ENCODE data around the gene GNRH2. TPM values are rescaled to one million over a fixed set of nuclear protein-coding genes. Genes with fewer than 3 reads are reported as not detected.

Gene GNRH2
- total and polyA plus RNA-seq, 12 donors: 0.47 TPM; not detected in 11

DNA sequence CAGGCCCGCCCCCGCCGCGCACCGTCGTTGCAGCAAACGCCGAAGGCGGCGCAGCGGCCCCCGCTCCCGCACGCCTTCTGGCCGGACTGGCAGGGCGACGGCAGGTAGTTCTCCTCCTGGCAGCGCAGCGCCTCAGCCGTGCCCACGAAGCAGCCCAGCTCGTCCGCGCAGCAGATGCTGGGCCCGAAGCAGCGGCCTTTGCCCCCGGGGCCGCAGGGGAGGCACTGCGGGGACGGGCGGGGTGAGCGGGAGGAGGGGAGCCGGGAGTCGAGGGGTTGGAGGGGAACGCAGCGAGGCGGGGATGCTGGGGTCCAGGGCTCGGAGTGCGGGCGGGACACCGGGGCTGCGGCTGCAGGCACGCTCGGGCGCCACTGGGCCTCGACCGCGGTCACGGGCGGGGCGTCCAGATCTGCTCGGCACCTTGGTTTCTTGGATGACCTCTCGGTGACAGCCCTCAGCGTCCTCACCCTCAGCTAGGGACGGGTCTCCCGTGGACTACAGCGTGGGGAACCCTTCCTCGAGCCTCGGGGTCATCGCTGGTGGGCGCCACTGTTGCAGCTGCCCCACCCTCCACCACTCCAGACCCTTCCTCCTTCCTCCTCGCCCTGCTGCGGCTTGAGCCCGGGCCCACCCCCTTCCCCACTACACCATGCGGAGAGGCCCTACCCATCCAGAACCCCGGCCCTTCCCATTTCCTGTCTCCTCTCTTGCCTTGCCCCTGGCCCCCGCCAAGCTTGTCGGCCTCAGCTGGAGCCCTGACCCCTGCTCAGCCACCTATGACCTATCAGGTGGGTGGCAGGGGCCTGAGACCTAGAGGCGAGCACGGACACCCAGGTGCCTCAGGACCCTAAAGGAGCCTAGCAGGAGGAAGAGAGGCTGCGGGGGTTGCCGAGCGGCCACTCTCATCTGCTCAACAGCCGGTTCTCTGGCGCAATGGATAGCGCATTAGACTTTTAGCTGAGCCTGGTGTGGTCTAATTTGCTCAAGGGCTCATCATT is 39.8 kb downstream of the GNRH2 start:
- DNase-seq (no peak), ATAC-seq (no peak)
- WGBS, 2 donors: 17 to 20% methylated on average over 45 to 76 of the region's 76 CpGs
- TF ChIP-seq, protein P1, sequence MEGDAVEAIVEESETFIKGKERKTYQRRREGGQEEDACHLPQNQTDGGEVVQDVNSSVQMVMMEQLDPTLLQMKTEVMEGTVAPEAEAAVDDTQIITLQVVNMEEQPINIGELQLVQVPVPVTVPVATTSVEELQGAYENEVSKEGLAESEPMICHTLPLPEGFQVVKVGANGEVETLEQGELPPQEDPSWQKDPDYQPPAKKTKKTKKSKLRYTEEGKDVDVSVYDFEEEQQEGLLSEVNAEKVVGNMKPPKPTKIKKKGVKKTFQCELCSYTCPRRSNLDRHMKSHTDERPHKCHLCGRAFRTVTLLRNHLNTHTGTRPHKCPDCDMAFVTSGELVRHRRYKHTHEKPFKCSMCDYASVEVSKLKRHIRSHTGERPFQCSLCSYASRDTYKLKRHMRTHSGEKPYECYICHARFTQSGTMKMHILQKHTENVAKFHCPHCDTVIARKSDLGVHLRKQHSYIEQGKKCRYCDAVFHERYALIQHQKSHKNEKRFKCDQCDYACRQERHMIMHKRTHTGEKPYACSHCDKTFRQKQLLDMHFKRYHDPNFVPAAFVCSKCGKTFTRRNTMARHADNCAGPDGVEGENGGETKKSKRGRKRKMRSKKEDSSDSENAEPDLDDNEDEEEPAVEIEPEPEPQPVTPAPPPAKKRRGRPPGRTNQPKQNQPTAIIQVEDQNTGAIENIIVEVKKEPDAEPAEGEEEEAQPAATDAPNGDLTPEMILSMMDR (IDR thresholded peaks at IDR 0.05): no peak
- H3K27ac ChIP-seq: no peak overlapping the region
- peaks cover 0 to 26% (median 8%) of the 10 kb centered on the region in 9 donors for H3K4me1 ChIP-seq
- intact Hi-C loops (cut with DNase I): no loop called here
- no peaks in the 10 kb centered on the region for H3K9me3 ChIP-seq
- peaks cover 0 to 68% (median 30%) of the 10 kb centered on the region in 7 donors for H3K27me3 ChIP-seq
- H3K36me3 ChIP-seq: no peaks in the 10 kb centered on the region
- peak overlapping the region in 8 of 10 donors; percentile 18 to 43 (median 31) for H3K4me3 ChIP-seq

DNA sequence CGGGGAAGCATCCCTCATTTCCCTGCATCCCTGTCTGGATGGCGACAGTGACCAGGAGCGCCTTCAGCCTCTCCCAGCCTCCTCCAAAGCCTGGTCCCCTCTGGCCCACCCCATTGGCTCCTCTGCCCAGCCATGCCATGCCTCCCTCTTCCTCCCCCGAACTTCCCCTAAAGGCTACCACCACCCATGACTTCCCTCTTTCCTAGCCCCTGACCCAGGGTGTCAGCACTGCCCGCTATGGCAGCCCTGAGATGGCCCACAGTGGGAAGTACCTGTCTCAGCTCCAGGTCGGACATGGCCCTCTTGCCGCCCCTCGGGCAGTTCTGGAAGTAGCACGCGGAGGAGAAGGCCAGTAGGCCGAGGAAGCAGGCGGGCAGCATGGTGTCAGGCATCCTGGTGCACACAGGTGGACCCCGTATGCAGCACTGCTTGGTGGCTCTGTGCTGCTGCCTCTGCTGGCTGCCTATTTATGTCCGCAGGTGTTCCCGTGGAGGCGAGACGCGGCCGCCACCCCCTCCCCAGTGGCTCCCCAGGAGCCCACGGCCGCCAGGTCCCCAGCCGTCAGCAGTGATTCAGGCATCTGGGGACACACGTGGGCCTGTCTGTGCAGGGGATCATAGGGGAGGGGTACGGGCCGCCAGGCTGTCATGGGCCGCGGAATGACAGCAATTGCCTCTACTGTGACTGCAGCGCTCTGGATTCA is 41.0 kb downstream of the GNRH2 start, which contains the start of gene AVP:
Gene AVP, minus strand, starts transcription at position 442 of the 703 bp plus-strand sequence. Its CDS starts 50 bp downstream, at position 392.
- Histone ChIP-seq H3K27me3 (peaks cover 0 to 57% (median 30%) of the 10 kb centered on the region in 7 donors), H3K4me1 (peaks cover 0 to 26% (median 8%) of the 10 kb centered on the region in 9 donors), H3K9me3 (no peaks in the 10 kb centered on the region), H3K4me3 (no peak within 1 kb of the TSS), H3K36me3 (no peaks in the 10 kb centered on the region), H3K27ac (no peak within 1 kb of the TSS)
- 86 to 87% methylated on average over 28 of the region's 28 CpGs for WGBS, 2 donors
- ATAC-seq (no peak), DNase-seq (no peak)
- TF ChIP-seq, protein P1 (IDR thresholded peaks at IDR 0.05): no peak
- intact Hi-C loops (cut with DNase I): no loop called here

GRCh38 chr20:3084986-3085360 is 41.6 kb downstream of the GNRH2 start:
- no peak for ATAC-seq
- DNase-seq: no peak
- Histone ChIP-seq H3K4me3 (no peak overlapping the region), H3K4me1 (peaks cover 0 to 26% (median 8%) of the 10 kb centered on the region in 9 donors), H3K9me3 (no peaks in the 10 kb centered on the region), H3K27ac (no peak overlapping the region), H3K36me3 (no peaks in the 10 kb centered on the region), H3K27me3 (peaks cover 0 to 56% (median 31%) of the 10 kb centered on the region in 7 donors)
- WGBS, 2 donors: 83 to 89% methylated on average over 7 of the region's 7 CpGs
- TF ChIP-seq, protein P1 (IDR thresholded peaks at IDR 0.05): no peak
- intact Hi-C loops (cut with DNase I): no loop called here

GRCh38 chr20:3085571-3086072 is 42.2 kb downstream of the GNRH2 start:
- Histone ChIP-seq H3K9me3 (no peaks in the 10 kb centered on the region), H3K4me3 (no peak overlapping the region), H3K4me1 (peaks cover 0 to 24% (median 6%) of the 10 kb centered on the region in 9 donors), H3K27me3 (peaks cover 0 to 56% (median 36%) of the 10 kb centered on the region in 7 donors), H3K27ac (no peak overlapping the region), H3K36me3 (no peaks in the 10 kb centered on the region)
- intact Hi-C loops (cut with DNase I): no loop called here
- WGBS, 2 donors: 96 to 97% methylated on average over 8 of the region's 8 CpGs
- DNase-seq (no peak), ATAC-seq (no peak)
- TF ChIP-seq, protein P1 (IDR thresholded peaks at IDR 0.05): no peak

Data from heart right ventricle (tissue), 16 donors.